ENCODE results near the gene TTC28. TPM values are rescaled to one million over a fixed set of nuclear protein-coding genes. Genes with fewer than 3 reads are reported as not detected.
"Not testable (repeated sequence)": the region's sequence is repeated elsewhere in the genome, so short reads cannot be mapped to it uniquely, and the experiment has no call there.

Gene TTC28
- total RNA-seq, 1 donor from 2014 or later = 70.8 TPM

DNA sequence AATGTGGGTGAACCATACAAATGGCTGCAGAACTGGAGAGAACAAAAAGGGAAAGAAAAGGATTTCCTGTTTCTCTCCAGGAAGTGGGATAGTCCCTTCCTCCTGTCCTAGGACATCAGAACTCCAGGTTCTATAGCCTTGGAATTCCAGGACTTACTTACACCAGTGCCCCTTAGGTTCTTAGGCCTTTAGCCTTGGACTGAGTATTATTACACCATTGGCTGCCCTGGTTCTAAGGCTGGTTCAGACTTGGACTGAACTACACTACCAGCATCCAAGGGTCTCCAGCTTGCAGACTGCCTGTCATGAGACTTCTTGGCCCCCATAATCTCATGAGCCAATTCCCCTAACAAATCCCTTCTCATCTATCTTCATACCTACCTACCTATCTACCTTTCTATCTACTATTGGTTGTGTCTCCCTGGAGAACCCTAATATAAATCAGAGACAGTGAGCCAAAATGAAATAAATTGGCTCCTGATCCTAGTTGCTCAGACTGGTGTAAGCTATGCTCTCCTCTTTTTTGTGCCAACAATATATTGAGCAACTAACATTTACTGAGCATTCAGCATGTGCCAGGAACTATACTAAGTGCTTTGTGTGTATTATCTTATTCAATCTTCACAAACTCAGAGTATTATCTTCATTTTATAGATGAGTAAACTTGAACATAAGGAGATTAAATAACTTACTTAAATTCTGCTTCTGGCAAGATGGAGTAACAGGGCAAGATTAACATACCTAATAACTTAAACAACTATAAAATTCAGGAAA lies 303.7 kb downstream of the TTC28 start:
- H3K9me3 Mint-ChIP-seq (ENCODE audit: unreplicated experiment) = no peaks in the 10 kb centered on the region
- no peaks in the 10 kb centered on the region for H3K36me3 Mint-ChIP-seq (ENCODE audit: low read depth, unreplicated experiment)
- no peaks in the 10 kb centered on the region for H3K27me3 Mint-ChIP-seq (ENCODE audit: unreplicated experiment)
- TF ChIP-seq, protein P1, sequence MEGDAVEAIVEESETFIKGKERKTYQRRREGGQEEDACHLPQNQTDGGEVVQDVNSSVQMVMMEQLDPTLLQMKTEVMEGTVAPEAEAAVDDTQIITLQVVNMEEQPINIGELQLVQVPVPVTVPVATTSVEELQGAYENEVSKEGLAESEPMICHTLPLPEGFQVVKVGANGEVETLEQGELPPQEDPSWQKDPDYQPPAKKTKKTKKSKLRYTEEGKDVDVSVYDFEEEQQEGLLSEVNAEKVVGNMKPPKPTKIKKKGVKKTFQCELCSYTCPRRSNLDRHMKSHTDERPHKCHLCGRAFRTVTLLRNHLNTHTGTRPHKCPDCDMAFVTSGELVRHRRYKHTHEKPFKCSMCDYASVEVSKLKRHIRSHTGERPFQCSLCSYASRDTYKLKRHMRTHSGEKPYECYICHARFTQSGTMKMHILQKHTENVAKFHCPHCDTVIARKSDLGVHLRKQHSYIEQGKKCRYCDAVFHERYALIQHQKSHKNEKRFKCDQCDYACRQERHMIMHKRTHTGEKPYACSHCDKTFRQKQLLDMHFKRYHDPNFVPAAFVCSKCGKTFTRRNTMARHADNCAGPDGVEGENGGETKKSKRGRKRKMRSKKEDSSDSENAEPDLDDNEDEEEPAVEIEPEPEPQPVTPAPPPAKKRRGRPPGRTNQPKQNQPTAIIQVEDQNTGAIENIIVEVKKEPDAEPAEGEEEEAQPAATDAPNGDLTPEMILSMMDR (IDR thresholded peaks at IDR 0.05; ENCODE audit: unreplicated experiment) = no peak
- H3K4me1 Mint-ChIP-seq (ENCODE audit: unreplicated experiment) = peaks cover 19% of the 10 kb centered on the region
- no peak overlapping the region for H3K4me3 Mint-ChIP-seq (ENCODE audit: unreplicated experiment)
- DNase-seq (ENCODE audit: low spot score) = no peak
- H3K27ac Mint-ChIP-seq (ENCODE audit: unreplicated experiment) = peak overlapping the region; percentile 69

DNA sequence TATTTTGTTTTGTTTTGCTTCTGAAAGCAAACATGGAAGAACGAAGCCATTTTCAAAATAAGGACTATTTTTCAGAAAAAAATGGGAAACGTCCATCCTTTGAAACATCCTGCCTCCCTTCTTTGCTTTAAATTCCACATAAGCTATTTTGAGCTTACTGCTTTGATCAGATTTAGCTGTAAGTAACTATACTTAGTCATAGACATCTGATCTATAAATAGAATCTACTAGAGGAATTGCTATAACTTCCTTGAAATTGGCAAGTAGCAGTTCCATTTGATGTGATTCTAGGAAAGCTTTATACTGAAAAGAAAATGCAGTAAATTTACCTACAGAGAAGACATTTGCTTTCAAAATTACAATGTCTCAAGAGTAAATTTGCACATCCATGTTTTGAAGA lies 305.8 kb downstream of the TTC28 start:
- H3K9me3 Mint-ChIP-seq (ENCODE audit: unreplicated experiment) = no peaks in the 10 kb centered on the region
- no peaks in the 10 kb centered on the region for H3K27me3 Mint-ChIP-seq (ENCODE audit: unreplicated experiment)
- no peak overlapping the region for H3K4me3 Mint-ChIP-seq (ENCODE audit: unreplicated experiment)
- H3K27ac Mint-ChIP-seq (ENCODE audit: unreplicated experiment) = no peak overlapping the region
- no peaks in the 10 kb centered on the region for H3K36me3 Mint-ChIP-seq (ENCODE audit: low read depth, unreplicated experiment)
- peaks cover 21% of the 10 kb centered on the region for H3K4me1 Mint-ChIP-seq (ENCODE audit: unreplicated experiment)
- no peak for DNase-seq (ENCODE audit: low spot score)
- TF ChIP-seq, protein P1 (IDR thresholded peaks at IDR 0.05; ENCODE audit: unreplicated experiment) = no peak

DNA sequence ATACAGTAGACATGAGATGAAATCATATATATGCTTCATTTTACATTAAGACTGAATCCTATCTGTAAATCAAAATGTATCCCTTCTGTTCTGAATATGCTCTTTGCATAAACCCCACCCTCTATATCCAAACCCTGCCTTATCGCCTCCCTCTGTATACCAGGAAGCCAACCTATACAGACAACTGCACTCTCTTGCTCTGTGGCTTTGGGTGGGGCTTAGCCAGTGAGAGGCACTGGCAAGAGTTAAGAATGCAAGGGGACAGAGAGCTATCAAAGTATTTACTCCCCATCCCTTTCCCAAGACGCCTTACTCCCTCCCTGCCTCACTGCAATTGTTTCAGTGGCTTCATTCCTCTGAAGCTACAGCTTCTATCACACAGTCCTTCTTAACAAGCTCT lies 309.8 kb downstream of the TTC28 start:
- H3K4me3 Mint-ChIP-seq (ENCODE audit: unreplicated experiment) = no peak overlapping the region
- no peak overlapping the region for H3K27ac Mint-ChIP-seq (ENCODE audit: unreplicated experiment)
- TF ChIP-seq, protein P1 (IDR thresholded peaks at IDR 0.05; ENCODE audit: unreplicated experiment) = no peak
- no peaks in the 10 kb centered on the region for H3K36me3 Mint-ChIP-seq (ENCODE audit: low read depth, unreplicated experiment)
- DNase-seq (ENCODE audit: low spot score) = no peak
- H3K27me3 Mint-ChIP-seq (ENCODE audit: unreplicated experiment) = no peaks in the 10 kb centered on the region
- H3K9me3 Mint-ChIP-seq (ENCODE audit: unreplicated experiment) = no peaks in the 10 kb centered on the region
- peaks cover 6% of the 10 kb centered on the region for H3K4me1 Mint-ChIP-seq (ENCODE audit: unreplicated experiment)

DNA sequence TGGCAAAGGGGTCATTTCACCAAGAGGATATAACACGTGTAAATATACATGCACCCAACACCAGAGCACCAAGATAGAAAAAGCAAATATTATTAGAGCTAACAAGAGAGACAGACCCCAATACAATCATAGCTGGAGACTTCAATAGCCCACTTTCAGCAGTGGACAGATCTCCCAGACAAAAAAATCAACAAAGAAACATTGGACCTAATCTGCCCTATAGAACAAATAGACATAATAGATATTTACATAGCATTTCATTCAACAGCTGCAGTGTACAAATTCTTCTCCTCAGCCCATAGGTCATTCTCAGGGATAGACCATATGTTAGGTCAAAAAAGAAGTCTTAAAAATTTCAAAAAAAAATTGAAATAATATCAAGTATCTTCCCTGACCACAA lies 312.8 kb downstream of the TTC28 start:
- Mint-ChIP-seq H3K27me3 (ENCODE audit: unreplicated experiment) (peaks cover 5% of the 10 kb centered on the region), H3K4me1 (ENCODE audit: unreplicated experiment) (peaks cover 2% of the 10 kb centered on the region), H3K4me3 (ENCODE audit: unreplicated experiment) (no peak overlapping the region), H3K27ac (ENCODE audit: unreplicated experiment) (no peak overlapping the region), H3K9me3 (ENCODE audit: unreplicated experiment) (peaks cover 6% of the 10 kb centered on the region), H3K36me3 (ENCODE audit: low read depth, unreplicated experiment) (peaks cover 25% of the 10 kb centered on the region)
- TF ChIP-seq, protein P1 (IDR thresholded peaks at IDR 0.05; ENCODE audit: unreplicated experiment) = no peak
- no peak for DNase-seq (ENCODE audit: low spot score)

DNA sequence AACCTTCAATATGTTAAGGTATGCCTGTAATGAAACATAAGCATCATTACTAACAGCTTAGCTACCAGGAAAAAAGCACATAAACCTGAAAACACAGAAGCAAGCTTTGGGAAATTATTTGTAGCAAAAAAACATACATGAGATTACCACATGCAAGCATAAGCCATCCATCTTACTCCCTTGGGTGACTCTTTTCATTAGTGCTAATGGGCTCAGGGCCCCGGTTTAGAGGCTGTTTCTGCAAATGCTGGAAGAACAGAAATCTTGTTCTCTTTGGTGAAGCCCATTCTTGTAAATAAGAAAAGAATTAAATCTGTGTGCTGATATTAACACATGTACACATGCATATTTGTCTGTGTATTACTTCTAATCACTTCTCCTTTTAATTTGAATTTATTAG lies 314.3 kb downstream of the TTC28 start:
- Mint-ChIP-seq H3K4me1 (ENCODE audit: unreplicated experiment) (peaks cover 2% of the 10 kb centered on the region), H3K27me3 (ENCODE audit: unreplicated experiment) (peaks cover 5% of the 10 kb centered on the region), H3K9me3 (ENCODE audit: unreplicated experiment) (peaks cover 6% of the 10 kb centered on the region), H3K36me3 (ENCODE audit: low read depth, unreplicated experiment) (peaks cover 26% of the 10 kb centered on the region), H3K4me3 (ENCODE audit: unreplicated experiment) (no peak overlapping the region), H3K27ac (ENCODE audit: unreplicated experiment) (no peak overlapping the region)
- no peak for DNase-seq (ENCODE audit: low spot score)
- TF ChIP-seq, protein P1 (IDR thresholded peaks at IDR 0.05; ENCODE audit: unreplicated experiment) = no peak

DNA sequence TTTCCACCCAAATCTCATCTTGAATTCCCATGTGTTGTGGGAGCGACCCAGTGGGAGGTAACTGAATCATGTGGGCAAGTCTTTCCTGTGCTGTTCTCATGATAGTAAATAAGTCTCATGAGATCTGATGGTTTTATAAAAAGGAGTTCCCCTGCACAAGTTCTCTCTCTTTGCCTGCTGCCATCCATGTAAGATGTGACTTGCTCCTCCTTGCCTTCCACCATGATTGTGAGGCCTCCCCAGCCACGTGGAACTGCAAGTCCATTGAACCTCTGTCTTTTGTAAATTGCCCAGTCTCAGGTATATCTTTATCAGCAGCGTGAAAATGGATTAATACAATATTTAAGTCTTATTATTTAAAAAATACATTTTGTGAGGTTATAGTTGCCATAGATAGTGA lies 315.5 kb downstream of the TTC28 start:
- H3K27me3 Mint-ChIP-seq (ENCODE audit: unreplicated experiment); DNase-seq (ENCODE audit: low spot score); H3K9me3 Mint-ChIP-seq (ENCODE audit: unreplicated experiment); H3K4me1 Mint-ChIP-seq (ENCODE audit: unreplicated experiment); H3K4me3 Mint-ChIP-seq (ENCODE audit: unreplicated experiment); H3K27ac Mint-ChIP-seq (ENCODE audit: unreplicated experiment): not testable (repeated sequence)
- peaks cover 26% of the 10 kb centered on the region for H3K36me3 Mint-ChIP-seq (ENCODE audit: low read depth, unreplicated experiment)

Data from endothelial cell (in vitro differentiated cells).